ENCODE results near the gene PAK4.

GRCh38 chr19:39170386-39171231, 45.0 kb downstream of the PAK4 start:
- TF ChIP-seq, protein P1, sequence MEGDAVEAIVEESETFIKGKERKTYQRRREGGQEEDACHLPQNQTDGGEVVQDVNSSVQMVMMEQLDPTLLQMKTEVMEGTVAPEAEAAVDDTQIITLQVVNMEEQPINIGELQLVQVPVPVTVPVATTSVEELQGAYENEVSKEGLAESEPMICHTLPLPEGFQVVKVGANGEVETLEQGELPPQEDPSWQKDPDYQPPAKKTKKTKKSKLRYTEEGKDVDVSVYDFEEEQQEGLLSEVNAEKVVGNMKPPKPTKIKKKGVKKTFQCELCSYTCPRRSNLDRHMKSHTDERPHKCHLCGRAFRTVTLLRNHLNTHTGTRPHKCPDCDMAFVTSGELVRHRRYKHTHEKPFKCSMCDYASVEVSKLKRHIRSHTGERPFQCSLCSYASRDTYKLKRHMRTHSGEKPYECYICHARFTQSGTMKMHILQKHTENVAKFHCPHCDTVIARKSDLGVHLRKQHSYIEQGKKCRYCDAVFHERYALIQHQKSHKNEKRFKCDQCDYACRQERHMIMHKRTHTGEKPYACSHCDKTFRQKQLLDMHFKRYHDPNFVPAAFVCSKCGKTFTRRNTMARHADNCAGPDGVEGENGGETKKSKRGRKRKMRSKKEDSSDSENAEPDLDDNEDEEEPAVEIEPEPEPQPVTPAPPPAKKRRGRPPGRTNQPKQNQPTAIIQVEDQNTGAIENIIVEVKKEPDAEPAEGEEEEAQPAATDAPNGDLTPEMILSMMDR (IDR thresholded peaks at IDR 0.05 in 2 of 3, conservative IDR thresholded peaks at IDR 0.05 in 1 of 3; ENCODE audit: borderline replicate concordance in 1 of 3, insufficient read depth in 1 of 3, low read depth in 2 of 3, low read length in 2 of 3), result no peak
- TF ChIP-seq EZH2 (IDR thresholded peaks at IDR 0.05), result no peak
- no peak for TF ChIP-seq EZH2phosphoT487 (IDR thresholded peaks at IDR 0.05; ENCODE audit: borderline replicate concordance)
- TF ChIP-seq, protein P2, sequence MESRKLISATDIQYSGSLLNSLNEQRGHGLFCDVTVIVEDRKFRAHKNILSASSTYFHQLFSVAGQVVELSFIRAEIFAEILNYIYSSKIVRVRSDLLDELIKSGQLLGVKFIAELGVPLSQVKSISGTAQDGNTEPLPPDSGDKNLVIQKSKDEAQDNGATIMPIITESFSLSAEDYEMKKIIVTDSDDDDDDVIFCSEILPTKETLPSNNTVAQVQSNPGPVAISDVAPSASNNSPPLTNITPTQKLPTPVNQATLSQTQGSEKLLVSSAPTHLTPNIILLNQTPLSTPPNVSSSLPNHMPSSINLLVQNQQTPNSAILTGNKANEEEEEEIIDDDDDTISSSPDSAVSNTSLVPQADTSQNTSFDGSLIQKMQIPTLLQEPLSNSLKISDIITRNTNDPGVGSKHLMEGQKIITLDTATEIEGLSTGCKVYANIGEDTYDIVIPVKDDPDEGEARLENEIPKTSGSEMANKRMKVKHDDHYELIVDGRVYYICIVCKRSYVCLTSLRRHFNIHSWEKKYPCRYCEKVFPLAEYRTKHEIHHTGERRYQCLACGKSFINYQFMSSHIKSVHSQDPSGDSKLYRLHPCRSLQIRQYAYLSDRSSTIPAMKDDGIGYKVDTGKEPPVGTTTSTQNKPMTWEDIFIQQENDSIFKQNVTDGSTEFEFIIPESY (IDR thresholded peaks at IDR 0.05; ENCODE audit: extremely low read depth, insufficient replicate concordance, low read length), result no peak
- no peak for TF ChIP-seq POLR2AphosphoS5 (IDR thresholded peaks at IDR 0.05; ENCODE audit: low read depth, low read length)
- TF ChIP-seq ATF3 (IDR thresholded peaks at IDR 0.05), result no peak
- TF ChIP-seq POLR2A (IDR thresholded peaks at IDR 0.05; ENCODE audit: borderline replicate concordance, extremely low read depth, insufficient read depth, insufficient read length), result no peak
- TF ChIP-seq, protein P3, sequence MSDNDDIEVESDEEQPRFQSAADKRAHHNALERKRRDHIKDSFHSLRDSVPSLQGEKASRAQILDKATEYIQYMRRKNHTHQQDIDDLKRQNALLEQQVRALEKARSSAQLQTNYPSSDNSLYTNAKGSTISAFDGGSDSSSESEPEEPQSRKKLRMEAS (IDR thresholded peaks at IDR 0.05), result no peak
- no peak for TF ChIP-seq FOSL1 (IDR thresholded peaks at IDR 0.05; ENCODE audit: low read depth)
- TF ChIP-seq RAD21 (IDR thresholded peaks at IDR 0.05; ENCODE audit: low read depth), result no peak
- TF ChIP-seq SP1 (IDR thresholded peaks at IDR 0.05; ENCODE audit: low read depth), result no peak
